Measurements from ENCODE around the gene MICAL2. TPM values are rescaled to one million over a fixed set of nuclear protein-coding genes. Genes with fewer than 3 reads are reported as not detected.

MICAL2 gene
- total and polyA plus RNA-seq, 2 of the 8 experiments (the other 6 are each of a cell fraction or from before 2014, with no cell fraction given) = 1.3 to 4.1 TPM

DNA sequence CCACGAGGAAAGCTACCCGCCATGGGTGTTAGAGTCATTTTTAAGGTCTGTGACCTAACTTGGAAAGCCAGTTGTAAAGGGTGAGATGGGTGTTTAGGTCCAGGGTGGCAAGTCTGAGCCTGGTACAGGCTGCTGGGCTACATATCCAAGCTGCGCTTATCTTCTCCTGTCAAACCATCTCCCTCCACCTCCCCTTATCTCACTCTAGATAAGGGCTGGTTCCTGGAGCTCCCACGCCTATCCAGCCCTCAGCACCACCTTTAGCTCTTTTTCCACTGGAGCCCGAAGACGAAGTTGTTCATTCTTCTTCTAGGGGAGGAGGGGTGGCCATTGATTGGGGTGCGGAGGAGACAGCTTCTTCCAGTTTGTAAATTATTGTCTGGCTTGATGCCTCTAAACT, 48.5 kb downstream of the MICAL2 start:
- no peak overlapping the region for H3K18ac ChIP-seq (ENCODE audit: extremely low read depth, low read length)
- H2AK5ac ChIP-seq (ENCODE audit: low read depth, low read length) = no peak overlapping the region
- H2BK20ac ChIP-seq (ENCODE audit: low read length) = no peak overlapping the region
- no peaks in the 10 kb centered on the region for H3K79me2 ChIP-seq (ENCODE audit: control insufficient read depth in 1 of 2, insufficient read depth in 2 of 2, low read length in 2 of 2)
- no peaks in the 10 kb centered on the region; a peak in 1 of 7 replicates for H3K4me1 ChIP-seq (replicated peaks in 1 of 4; ENCODE audit: control insufficient read depth in 3 of 4, insufficient read depth in 4 of 4, low read length in 3 of 4)
- WGBS, 2 experiments (ENCODE audit: extremely low coverage in 1 of 2, insufficient coverage in 1 of 2, insufficient read length in 1 of 2, insufficient replicate concordance in 2 of 2, low coverage in 1 of 2, low lambda C conversion rate in 2 of 2, missing lambda C conversion rate in 1 of 2) = 93% methylated on average over 7 of the region's 7 CpGs; no CpG with 5 or more reads in 1 of the 2 experiments
- no peak overlapping the region for H3K4me2 ChIP-seq (ENCODE audit: insufficient read depth in 1 of 2, low read depth in 2 of 2, low read length in 2 of 2)
- no peak overlapping the region for H2BK12ac ChIP-seq (ENCODE audit: low read depth, low read length)
- no peak overlapping the region for H4K91ac ChIP-seq (replicated peaks; ENCODE audit: insufficient read length, low read length)
- H2BK15ac ChIP-seq (ENCODE audit: low read length) = no peak overlapping the region
- no peaks in the 10 kb centered on the region for H4K20me1 ChIP-seq (replicated peaks in 1 of 2; ENCODE audit: control insufficient read depth in 1 of 2, insufficient read depth in 2 of 2, low read length in 2 of 2)
- H3K14ac ChIP-seq (ENCODE audit: insufficient read length) = no peak overlapping the region
- no peak overlapping the region for H3K27ac ChIP-seq (ENCODE audit: low read depth, low read length)
- H3K27me3 ChIP-seq (replicated peaks in 1 of 4; ENCODE audit: control insufficient read depth in 3 of 4, extremely low read depth in 1 of 4, insufficient read depth in 3 of 4, low read length in 3 of 4) = no peaks in the 10 kb centered on the region
- no peak for DNase-seq (ENCODE audit: low read depth in 1 of 2, low spot score in 2 of 2)
- no peaks in the 10 kb centered on the region for H3K79me1 ChIP-seq (ENCODE audit: low read depth, low read length)
- no peaks in the 10 kb centered on the region for H3K36me3 ChIP-seq (ENCODE audit: control insufficient read depth in 2 of 4, insufficient read depth in 4 of 4, low read length in 3 of 4)
- H3K9me3 ChIP-seq (ENCODE audit: insufficient read depth in 2 of 2, low read depth in 1 of 2, low read length in 1 of 2) = no peaks in the 10 kb centered on the region
- no peak overlapping the region for H3K9ac ChIP-seq (replicated peaks in 1 of 4; ENCODE audit: extremely low read depth in 1 of 4, low read depth in 3 of 4, low read length in 3 of 4)
- no peaks in the 10 kb centered on the region for H3K23me2 ChIP-seq (ENCODE audit: low read depth, low read length)
- no peak overlapping the region for H3K4ac ChIP-seq (replicated peaks; ENCODE audit: insufficient read length, low read depth, low read length)
- no peak for FAIRE-seq
- no peak overlapping the region for H2BK5ac ChIP-seq (ENCODE audit: low read depth, low read length)
- H4K8ac ChIP-seq (ENCODE audit: extremely low read depth, insufficient read depth, low read length) = no peak overlapping the region
- ChIA-PET POLR2A (ENCODE audit: partially characterized antibody) (interaction anchor here (0.9 kb wide), 1 partner anchor 24 kb away, joined by 3 read pairs; no protein-coding TSS in a partner anchor), CTCF (ENCODE audit: partially characterized antibody) (interaction anchor here (1.4 to 3.1 kb wide), 2 partner anchors 33 to 77 kb away, joined by 6 to 12 read pairs; no protein-coding TSS in a partner anchor)
- H3K56ac ChIP-seq (replicated peaks; ENCODE audit: insufficient read length, low read depth, low read length) = no peak overlapping the region
- no peak overlapping the region for H3K23ac ChIP-seq (ENCODE audit: insufficient read length)
- H2AFZ ChIP-seq (ENCODE audit: low read length) = 0 out of 2 replicates have a peak overlapping the region, but pooled peaks have one; percentile 76
- H3K4me3 ChIP-seq (ENCODE audit: extremely low read depth in 1 of 4, insufficient read depth in 2 of 4, low read depth in 3 of 4, low read length in 4 of 4) = no peak overlapping the region
- H2BK120ac ChIP-seq (replicated peaks; ENCODE audit: low read depth, low read length) = no peak overlapping the region
- no peak overlapping the region for H4K5ac ChIP-seq (ENCODE audit: insufficient read length, low read depth, low read length)
- TF ChIP-seq RNF2 (IDR thresholded peaks at IDR 0.05; ENCODE audit: borderline replicate concordance, low read depth, low read length, missing control alignments, poor library complexity, severe bottlenecking) = no peak
- no peak for TF ChIP-seq KDM4A (IDR thresholded peaks at IDR 0.05; ENCODE audit: low read depth, low read length, severe bottlenecking)
- no peak for TF ChIP-seq POLR2AphosphoS5 (IDR thresholded peaks at IDR 0.05; ENCODE audit: low read depth, low read length)
- TF ChIP-seq RAD21 (IDR thresholded peaks at IDR 0.05 in 1 of 2, conservative IDR thresholded peaks at IDR 0.05 in 1 of 2; ENCODE audit: low read depth in 2 of 2, low read length in 2 of 2) = no peak
- TF ChIP-seq GABPA (IDR thresholded peaks at IDR 0.05; ENCODE audit: borderline replicate concordance, insufficient read depth, low read length) = no peak
- no peak for TF ChIP-seq RBBP5 (IDR thresholded peaks at IDR 0.05; ENCODE audit: borderline replicate concordance, low read depth, low read length)
- TF ChIP-seq BACH1 (IDR thresholded peaks at IDR 0.05; ENCODE audit: low read length) = no peak
- TF ChIP-seq, protein P1, sequence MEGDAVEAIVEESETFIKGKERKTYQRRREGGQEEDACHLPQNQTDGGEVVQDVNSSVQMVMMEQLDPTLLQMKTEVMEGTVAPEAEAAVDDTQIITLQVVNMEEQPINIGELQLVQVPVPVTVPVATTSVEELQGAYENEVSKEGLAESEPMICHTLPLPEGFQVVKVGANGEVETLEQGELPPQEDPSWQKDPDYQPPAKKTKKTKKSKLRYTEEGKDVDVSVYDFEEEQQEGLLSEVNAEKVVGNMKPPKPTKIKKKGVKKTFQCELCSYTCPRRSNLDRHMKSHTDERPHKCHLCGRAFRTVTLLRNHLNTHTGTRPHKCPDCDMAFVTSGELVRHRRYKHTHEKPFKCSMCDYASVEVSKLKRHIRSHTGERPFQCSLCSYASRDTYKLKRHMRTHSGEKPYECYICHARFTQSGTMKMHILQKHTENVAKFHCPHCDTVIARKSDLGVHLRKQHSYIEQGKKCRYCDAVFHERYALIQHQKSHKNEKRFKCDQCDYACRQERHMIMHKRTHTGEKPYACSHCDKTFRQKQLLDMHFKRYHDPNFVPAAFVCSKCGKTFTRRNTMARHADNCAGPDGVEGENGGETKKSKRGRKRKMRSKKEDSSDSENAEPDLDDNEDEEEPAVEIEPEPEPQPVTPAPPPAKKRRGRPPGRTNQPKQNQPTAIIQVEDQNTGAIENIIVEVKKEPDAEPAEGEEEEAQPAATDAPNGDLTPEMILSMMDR (IDR thresholded peaks at IDR 0.05; ENCODE audit: control extremely low read depth in 1 of 3, insufficient read depth in 1 of 3, low read depth in 1 of 3, low read length in 3 of 3) = no peak
- TF ChIP-seq, protein P2, sequence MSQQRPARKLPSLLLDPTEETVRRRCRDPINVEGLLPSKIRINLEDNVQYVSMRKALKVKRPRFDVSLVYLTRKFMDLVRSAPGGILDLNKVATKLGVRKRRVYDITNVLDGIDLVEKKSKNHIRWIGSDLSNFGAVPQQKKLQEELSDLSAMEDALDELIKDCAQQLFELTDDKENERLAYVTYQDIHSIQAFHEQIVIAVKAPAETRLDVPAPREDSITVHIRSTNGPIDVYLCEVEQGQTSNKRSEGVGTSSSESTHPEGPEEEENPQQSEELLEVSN (IDR thresholded peaks at IDR 0.05) = no peak
- no peak for TF ChIP-seq SRF (IDR thresholded peaks at IDR 0.05; ENCODE audit: low read depth, low read length)

Data from H1 (cell line).